Mammary microvascular endothelial cell (primary cell): ENCODE measurements around the gene FGF12. TPM values are rescaled to one million over a fixed set of nuclear protein-coding genes. Genes with fewer than 3 reads are reported as not detected.

ENCODE experiments used
- total RNA-seq: library from RNA; depleted of rRNA; stranded (reverse); fragments of >200 nt; gene quantifications from 2 replicates; pipeline ENCODE4 v1.2.3, GENCODE V29; 2015

FGF12 gene
- 6.9 and 7.3 TPM in 2 replicates for total RNA-seq

DNA sequence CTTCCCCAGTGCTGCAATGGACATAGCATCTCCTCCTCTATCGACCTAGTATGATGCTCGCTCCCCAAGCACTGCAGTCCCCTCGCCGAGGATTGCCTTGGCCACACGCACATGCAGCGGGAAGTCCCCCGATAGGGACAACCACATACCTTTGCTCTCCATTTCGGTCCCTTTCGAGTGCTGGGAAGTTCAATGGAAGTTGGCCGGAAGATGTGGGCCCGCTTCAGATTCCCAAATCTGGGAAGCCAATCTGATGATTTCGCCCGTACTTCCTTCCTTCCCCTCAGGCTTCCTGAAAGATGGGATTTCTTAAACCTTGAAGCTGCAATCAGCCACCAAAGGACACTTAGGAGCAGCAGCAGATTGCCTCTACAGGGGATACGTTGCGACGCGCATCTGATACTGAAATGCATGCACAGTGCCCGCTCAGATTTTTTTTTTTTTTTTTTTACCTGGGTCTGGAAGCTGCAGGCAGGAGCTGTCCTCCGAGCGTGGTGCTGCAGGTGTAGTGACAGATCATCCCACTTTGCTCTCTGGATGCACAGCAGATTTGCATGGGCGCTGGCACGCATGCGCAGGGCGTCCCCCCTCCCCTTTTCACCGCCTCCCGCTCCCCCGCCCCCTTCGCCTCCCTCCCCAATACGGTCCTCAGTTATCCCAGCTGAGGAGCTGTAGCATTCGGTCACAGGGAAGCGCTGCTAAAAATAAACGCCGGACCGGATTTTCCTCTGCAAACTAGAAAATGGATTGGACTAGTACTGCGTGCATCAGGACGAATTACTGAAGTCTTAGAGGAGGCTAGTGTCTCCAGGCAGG lies at the start of gene FGF12:
TSS of gene FGF12 (minus strand) at position 510 of the 816 bp plus-strand sequence.

Other genes with a start within 250 kb of the FGF12 start
- 29.3 and 30.3 TPM in 2 replicates for gene MB21D2, start 190.3 kb upstream of the FGF12 start, total RNA-seq